SK-N-SH (cell line): ENCODE measurements around the gene CDH26. TPM values are rescaled to one million over a fixed set of nuclear protein-coding genes. Genes with fewer than 3 reads are reported as not detected.

Experiments
- CTCF ChIA-PET: fragments of 300-600, 350-600 bp; formaldehyde crosslinking; extraction: SDS; loops from one replicate; lab custom pipeline; 2021; lab: Yijun Ruan, JAX
- POLR2A ChIA-PET: fragments of 350-600 bp; sonication (Branson Sonifier 250); formaldehyde crosslinking; extraction: SDS; loops from one replicate; lab custom pipeline; 2020; ENCODE audit warnings: antibody characterized with exemption, inconsistent platforms; lab: Yijun Ruan, JAX
- DNase-seq: peaks from one replicate; pipeline ENCODE4 v3.0.0; 2012
- H2AFZ ChIP-seq: fragments of 200-600 bp; sonication (generic); 2 replicates; pipeline ENCODE4 v1.8.1; 2016; ENCODE audit warnings: antibody characterized with exemption, mild to moderate bottlenecking, low read depth
- H3F3A ChIP-seq: fragments of 200-600 bp; sonication (generic); replicated peaks from 2 replicates; pipeline ENCODE3; 2016; ENCODE audit warnings: antibody characterized with exemption, mild to moderate bottlenecking; ENCODE audit not compliant: insufficient read depth
- H3K27ac ChIP-seq, 2 experiments: fragments of 200-500 bp in 1 of 2; fragments of 200-600 bp in 1 of 2; sonication (Bioruptor generic) in 1 of 2; sonication (generic), shearing (Covaris generic) in 1 of 2; 2 replicates each; pipeline versions ENCODE4 v1.5.1 to v1.6.1; 2014 to 2016; ENCODE audit warnings: low read depth in 2 of 2, inconsistent platforms in 1 of 2, low read length in 1 of 2, mild to moderate bottlenecking in 1 of 2, mixed read lengths in 1 of 2
- H3K27me3 ChIP-seq: fragments of 200-600 bp; sonication (generic), shearing (Covaris generic); 2 replicates; pipeline ENCODE4 v1.6.1; 2016; ENCODE audit warnings: mixed run types; ENCODE audit not compliant: insufficient read depth
- H3K36me3 ChIP-seq, 2 experiments: fragments of 200-500 bp in 1 of 2; fragments of 200-600 bp in 1 of 2; sonication (Bioruptor generic) in 1 of 2; sonication (generic) in 1 of 2; replicated peaks in 1 of 2; 2 replicates each; pipeline versions ENCODE3 to v1.5.1; 2014 to 2016; ENCODE audit warnings: low read length in 1 of 2, mild to moderate bottlenecking in 1 of 2; ENCODE audit not compliant: insufficient read depth in 2 of 2, control insufficient read depth in 1 of 2
- H3K4me1 ChIP-seq, 2 experiments: fragments of 200-500 bp in 1 of 2; fragments of 200-600 bp in 1 of 2; sonication (Bioruptor generic) in 1 of 2; sonication (generic), shearing (Covaris generic) in 1 of 2; 2 replicates each; pipeline versions ENCODE4 v1.5.1 to v1.6.1; 2014 to 2016; ENCODE audit warnings: low read depth in 1 of 2, low read length in 1 of 2, mixed run types in 1 of 2; ENCODE audit not compliant: insufficient read depth in 2 of 2, control insufficient read depth in 1 of 2
- H3K4me2 ChIP-seq: fragments of 200-600 bp; sonication (generic), shearing (Covaris generic); 2 replicates; pipeline ENCODE4 v1.6.1; 2017; ENCODE audit warnings: mixed run types
- H3K4me3 ChIP-seq, 2 experiments: fragments of 200-500 bp in 1 of 2; fragments of 200-600 bp in 1 of 2; sonication (Bioruptor generic) in 1 of 2; sonication (generic), shearing (Covaris generic) in 1 of 2; 2 replicates each; pipeline versions ENCODE4 v1.5.1 to v1.8.1; 2014 to 2016; ENCODE audit warnings: low read depth in 2 of 2, inconsistent platforms in 1 of 2, low read length in 1 of 2, mild to moderate bottlenecking in 1 of 2, mixed read lengths in 1 of 2, moderate library complexity in 1 of 2
- H3K79me2 ChIP-seq: fragments of 200-600 bp; sonication (generic); 2 replicates; pipeline ENCODE4 v1.8.1; 2017; ENCODE audit warnings: mild to moderate bottlenecking; ENCODE audit not compliant: insufficient read depth
- H3K9ac ChIP-seq: fragments of 200-600 bp; sonication (generic); 2 replicates; pipeline ENCODE4 v1.6.1; 2017; ENCODE audit warnings: mixed run types
- H3K9me2 ChIP-seq: fragments of 200-600 bp; sonication (generic); 2 replicates; pipeline ENCODE4 v1.6.1; 2017; ENCODE audit warnings: mixed run types
- H3K9me3 ChIP-seq: fragments of 200-600 bp; sonication (generic); 2 replicates; pipeline ENCODE4 v1.6.1; 2017; ENCODE audit warnings: mixed run types, mild to moderate bottlenecking, moderate library complexity
- H4K20me1 ChIP-seq: fragments of 200-600 bp; sonication (generic); 2 replicates; pipeline ENCODE4 v1.6.1; 2017; ENCODE audit warnings: mild to moderate bottlenecking, mixed run types; ENCODE audit not compliant: insufficient read depth
- CTCF ChIP-seq: fragments of 200-600 bp; sonication (generic); IDR thresholded peaks from 2 replicates; pipeline ENCODE4 v1.6.1; 2017; ENCODE audit warnings: antibody characterized with exemption, mild to moderate bottlenecking, moderate library complexity
- EP300 ChIP-seq, 2 experiments: IDR thresholded peaks; 2 replicates each; pipeline versions ENCODE4 v1.4.0 to v1.6.1; 2012; ENCODE audit warnings: borderline replicate concordance in 1 of 2, low read depth in 1 of 2, low read length in 1 of 2
- FOXM1 ChIP-seq: IDR thresholded peaks from 2 replicates; pipeline ENCODE4 v1.4.0; 2012; ENCODE audit warnings: low read depth, mild to moderate bottlenecking
- NFIC ChIP-seq: IDR thresholded peaks from 2 replicates; pipeline ENCODE4 v1.4.0; 2012; ENCODE audit warnings: borderline replicate concordance
- NRF1 ChIP-seq: IDR thresholded peaks from 2 replicates; pipeline ENCODE4 v1.6.1; 2012; ENCODE audit warnings: low read depth, mild to moderate bottlenecking, low read length
- RCOR1 ChIP-seq: fragments of 150-350 bp; IDR thresholded peaks from 2 replicates; pipeline ENCODE4 v1.6.1; 2017; ENCODE audit warnings: antibody characterized with exemption, low read length
- RFX5 ChIP-seq: IDR thresholded peaks from 2 replicates; pipeline ENCODE4 v1.6.1; 2012; ENCODE audit warnings: mild to moderate bottlenecking, improper control_type of control experiment, low read length
- TEAD4 ChIP-seq: IDR thresholded peaks from 2 replicates; pipeline ENCODE4 v1.4.0; 2012; ENCODE audit warnings: mild to moderate bottlenecking, borderline replicate concordance; ENCODE audit not compliant: insufficient read depth
- WGBS: methylation state at CpG from one replicate; pipeline ENCODE4 v1.1.6; 2017; ENCODE audit warnings: low lambda C conversion rate; 5-methylcytosine and 5-hydroxymethylcytosine counted together
- polyA plus RNA-seq, 3 experiments: library from polyadenylated mRNA; depleted of rRNA; stranded (reverse); fragments of >200 nt; gene quantifications; 2 replicates each; pipeline ENCODE4 v1.2.3, GENCODE V29; 2012
- TF ChIP-seq, protein P1 (sequence below): IDR thresholded peaks from 2 replicates; pipeline ENCODE4 v1.6.1; 2012; ENCODE audit warnings: mild to moderate bottlenecking, low read depth, low read length, moderate library complexity

Gene CDH26
- polyA plus RNA-seq, 1 of the 3 experiments (the other 2 are of a cell fraction) = 0.13 TPM

- TF ChIP-seq CTCF = no peak
- TF ChIP-seq, protein P1, sequence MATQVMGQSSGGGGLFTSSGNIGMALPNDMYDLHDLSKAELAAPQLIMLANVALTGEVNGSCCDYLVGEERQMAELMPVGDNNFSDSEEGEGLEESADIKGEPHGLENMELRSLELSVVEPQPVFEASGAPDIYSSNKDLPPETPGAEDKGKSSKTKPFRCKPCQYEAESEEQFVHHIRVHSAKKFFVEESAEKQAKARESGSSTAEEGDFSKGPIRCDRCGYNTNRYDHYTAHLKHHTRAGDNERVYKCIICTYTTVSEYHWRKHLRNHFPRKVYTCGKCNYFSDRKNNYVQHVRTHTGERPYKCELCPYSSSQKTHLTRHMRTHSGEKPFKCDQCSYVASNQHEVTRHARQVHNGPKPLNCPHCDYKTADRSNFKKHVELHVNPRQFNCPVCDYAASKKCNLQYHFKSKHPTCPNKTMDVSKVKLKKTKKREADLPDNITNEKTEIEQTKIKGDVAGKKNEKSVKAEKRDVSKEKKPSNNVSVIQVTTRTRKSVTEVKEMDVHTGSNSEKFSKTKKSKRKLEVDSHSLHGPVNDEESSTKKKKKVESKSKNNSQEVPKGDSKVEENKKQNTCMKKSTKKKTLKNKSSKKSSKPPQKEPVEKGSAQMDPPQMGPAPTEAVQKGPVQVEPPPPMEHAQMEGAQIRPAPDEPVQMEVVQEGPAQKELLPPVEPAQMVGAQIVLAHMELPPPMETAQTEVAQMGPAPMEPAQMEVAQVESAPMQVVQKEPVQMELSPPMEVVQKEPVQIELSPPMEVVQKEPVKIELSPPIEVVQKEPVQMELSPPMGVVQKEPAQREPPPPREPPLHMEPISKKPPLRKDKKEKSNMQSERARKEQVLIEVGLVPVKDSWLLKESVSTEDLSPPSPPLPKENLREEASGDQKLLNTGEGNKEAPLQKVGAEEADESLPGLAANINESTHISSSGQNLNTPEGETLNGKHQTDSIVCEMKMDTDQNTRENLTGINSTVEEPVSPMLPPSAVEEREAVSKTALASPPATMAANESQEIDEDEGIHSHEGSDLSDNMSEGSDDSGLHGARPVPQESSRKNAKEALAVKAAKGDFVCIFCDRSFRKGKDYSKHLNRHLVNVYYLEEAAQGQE = no peak
Observed at GRCh38 chr20:60046860-60047259, 88.6 kb downstream of the CDH26 start (continued).

- no peaks in the 10 kb centered on the region for H4K20me1 ChIP-seq
- no peak overlapping the region for H2AFZ ChIP-seq
- H3K4me1 ChIP-seq = no peaks in the 10 kb centered on the region; a peak in 1 of 4 replicates
- H3K9me2 ChIP-seq = no peaks in the 10 kb centered on the region
- H3F3A ChIP-seq = no peaks in the 10 kb centered on the region
- no peak overlapping the region for H3K27ac ChIP-seq
- no peak overlapping the region for H3K4me2 ChIP-seq
- ChIA-PET CTCF (interaction anchor here (4.2 kb wide), 1 partner anchor 9 kb away, joined by 28 read pairs; no protein-coding TSS in a partner anchor), POLR2A (no interaction called here)
- no peaks in the 10 kb centered on the region for H3K27me3 ChIP-seq
- TF ChIP-seq NRF1 = no peak
- no peak for TF ChIP-seq EP300 (IDR thresholded peaks at IDR 0.05; ENCODE audit: borderline replicate concordance in 1 of 2, low read depth in 1 of 2, low read length in 1 of 2)
- TF ChIP-seq, protein P1 = no peak
- TF ChIP-seq NFIC = no peak
- TF ChIP-seq FOXM1 = no peak
- no peak for TF ChIP-seq TEAD4
- TF ChIP-seq RFX5 = no peak
- no peak for TF ChIP-seq CTCF
- TF ChIP-seq RCOR1 = no peak
- H3K36me3 ChIP-seq = no peaks in the 10 kb centered on the region
- no peaks in the 10 kb centered on the region for H3K79me2 ChIP-seq
- DNase-seq = no peak
- 54% methylated on average over 11 of the region's 11 CpGs for WGBS
- no peak overlapping the region for H3K4me3 ChIP-seq
- H3K9me3 ChIP-seq = no peaks in the 10 kb centered on the region
- H3K9ac ChIP-seq = no peak overlapping the region
Observed at GRCh38 chr20:60048634-60049521, 90.7 kb downstream of the CDH26 start.
